HepG2 (cell line): ENCODE results near the gene AKAP1.

Experiments
- ATF6 ChIP-seq: sonication (generic); formaldehyde crosslinking; conservative IDR thresholded peaks from 2 replicates; pipeline ENCODE4 v1.4.0; 2020; ENCODE audit warnings: missing genetic modification reagents
- CTCF ChIP-seq: sonication (generic); formaldehyde crosslinking; IDR thresholded peaks from 2 replicates; pipeline ENCODE4 v1.5.0; 2020; ENCODE audit warnings: mild to moderate bottlenecking, missing genetic modification reagents, moderate library complexity
- KDM1A ChIP-seq: IDR thresholded peaks from 2 replicates; pipeline ENCODE4 v1.6.1; 2016; ENCODE audit warnings: missing compliant biosample characterization
- PLSCR1 ChIP-seq: sonication (generic); formaldehyde crosslinking; IDR thresholded peaks from 2 replicates; pipeline ENCODE4 v1.5.0; 2020; ENCODE audit warnings: missing genetic modification reagents, mild to moderate bottlenecking, borderline replicate concordance
- TFAP4 ChIP-seq: sonication (generic); IDR thresholded peaks from 2 replicates; pipeline ENCODE4 v1.6.1; 2016; ENCODE audit warnings: low read depth, borderline replicate concordance
- XBP1 ChIP-seq: sonication (generic); formaldehyde crosslinking; IDR thresholded peaks from 2 replicates; pipeline ENCODE4 v1.5.0; 2020; ENCODE audit warnings: missing genetic modification reagents
- ZNF501 ChIP-seq: sonication (generic); formaldehyde crosslinking; IDR thresholded peaks from 2 replicates; pipeline ENCODE4 v1.5.1; 2020; ENCODE audit warnings: mild to moderate bottlenecking, moderate library complexity, missing genetic modification reagents
- ZNF530 ChIP-seq: sonication (generic); formaldehyde crosslinking; IDR thresholded peaks from 2 replicates; pipeline ENCODE4 v1.5.0; 2020; ENCODE audit warnings: low read depth, mild to moderate bottlenecking, missing genetic modification reagents

GRCh38 chr17:57084802-57085447 lies at the start of gene AKAP1:
- TF ChIP-seq TFAP4 (peak; percentile 91; the same call in 1 of the 2 replicates), ATF6 (CRISPR knock-in tag) (0 out of 2 replicates have a peak, but pooled peaks have one; percentile 79), CTCF (CRISPR knock-in tag) (peak; percentile 80), ZNF530 (CRISPR knock-in tag) (0 out of 2 replicates have a peak, but pooled peaks have one; percentile 16), ZNF501 (CRISPR knock-in tag) (peak; percentile 67), XBP1 (CRISPR knock-in tag) (peak; percentile 43; the same call in 1 of the 2 replicates), PLSCR1 (CRISPR knock-in tag) (0 out of 2 replicates have a peak, but pooled peaks have one; percentile 18), KDM1A (CRISPR knock-in tag) (no peak)
